GM12878 (cell line): ENCODE results near the gene ROCK1.

Experiments
- ATF3 ChIP-seq: IDR thresholded peaks from 2 replicates; pipeline ENCODE4 v1.6.1; 2011; ENCODE audit warnings: low read depth, mild to moderate bottlenecking, low read length, moderate library complexity, borderline replicate concordance; ENCODE audit errors: extremely low read depth
- CREB1 ChIP-seq: IDR thresholded peaks from 2 replicates; pipeline ENCODE4 v1.6.1; 2012; ENCODE audit warnings: low read depth, mild to moderate bottlenecking, inconsistent platforms
- EGR1 ChIP-seq, 2 experiments: IDR thresholded peaks; 1 replicate in 1 of 2; 2 replicates in 1 of 2; pipeline ENCODE4 v1.6.1; 2011 to 2012; ENCODE audit warnings: low read depth in 2 of 2, low read length in 2 of 2, borderline replicate concordance in 1 of 2, mild to moderate bottlenecking in 1 of 2, moderate library complexity in 1 of 2
- EP300 ChIP-seq, 2 experiments: fragments of 150-350 bp in 1 of 2; IDR thresholded peaks; 2 replicates each; pipeline ENCODE4 v1.6.1; 2011 to 2012; ENCODE audit warnings: low read depth in 2 of 2, low read length in 2 of 2, borderline replicate concordance in 1 of 2, improper control_type of control experiment in 1 of 2, inconsistent platforms in 1 of 2; ENCODE audit not compliant: control insufficient read depth in 1 of 2
- MYC ChIP-seq: IDR thresholded peaks from 2 replicates; pipeline ENCODE4 v1.6.1; 2011; ENCODE audit warnings: mild to moderate bottlenecking, low read length, moderate library complexity, inconsistent platforms; ENCODE audit not compliant: insufficient read depth, insufficient replicate concordance, insufficient read length, severe bottlenecking
- POLR2A ChIP-seq: IDR thresholded peaks from 2 replicates; pipeline ENCODE4 v1.6.1; 2011; ENCODE audit warnings: low read depth, mild to moderate bottlenecking, low read length
- SMC3 ChIP-seq: IDR thresholded peaks from 2 replicates; pipeline ENCODE4 v1.6.1; 2011; ENCODE audit warnings: low read length, improper control_type of control experiment, borderline replicate concordance
- SP1 ChIP-seq: IDR thresholded peaks from one replicate; pipeline ENCODE4 v1.6.1; 2011; ENCODE audit warnings: low read depth, low read length
- YY1 ChIP-seq: IDR thresholded peaks from 2 replicates; pipeline ENCODE4 v1.6.1; 2011; ENCODE audit warnings: low read depth, mild to moderate bottlenecking, low read length
- ZNF384 ChIP-seq: IDR thresholded peaks from 2 replicates; pipeline ENCODE4 v1.6.1; 2012; ENCODE audit warnings: low read depth, mild to moderate bottlenecking, low read length, improper control_type of control experiment, borderline replicate concordance
- TF ChIP-seq, protein P1 (sequence below), 3 experiments: IDR thresholded peaks in 2 of 3; conservative IDR thresholded peaks in 1 of 3; 2 replicates each; pipeline ENCODE4 v1.5.1; 2011; ENCODE audit warnings: low read depth in 3 of 3, low read length in 3 of 3, mild to moderate bottlenecking in 3 of 3, control low read depth in 2 of 3, moderate library complexity in 2 of 3, inconsistent platforms in 1 of 3, mixed read lengths in 1 of 3; ENCODE audit not compliant: control insufficient read depth in 2 of 3, insufficient read depth in 1 of 3; ENCODE audit errors: extremely low read depth in 1 of 3
- TF ChIP-seq, protein P2 (sequence below): IDR thresholded peaks from 2 replicates; pipeline ENCODE4 v1.6.1; 2012; ENCODE audit warnings: low read length, inconsistent platforms
- TF ChIP-seq, protein P3 (sequence below): IDR thresholded peaks from 2 replicates; pipeline ENCODE4 v1.6.1; 2012; ENCODE audit warnings: low read depth, low read length, improper control_type of control experiment
- TF ChIP-seq, protein P4 (sequence below): IDR thresholded peaks from 2 replicates; pipeline ENCODE4 v1.6.1; 2012; ENCODE audit warnings: low read depth, low read length, improper control_type of control experiment

GRCh38 chr18:21110713-21111345 is 784 bp downstream of the ROCK1 start:
- TF ChIP-seq, protein P1, sequence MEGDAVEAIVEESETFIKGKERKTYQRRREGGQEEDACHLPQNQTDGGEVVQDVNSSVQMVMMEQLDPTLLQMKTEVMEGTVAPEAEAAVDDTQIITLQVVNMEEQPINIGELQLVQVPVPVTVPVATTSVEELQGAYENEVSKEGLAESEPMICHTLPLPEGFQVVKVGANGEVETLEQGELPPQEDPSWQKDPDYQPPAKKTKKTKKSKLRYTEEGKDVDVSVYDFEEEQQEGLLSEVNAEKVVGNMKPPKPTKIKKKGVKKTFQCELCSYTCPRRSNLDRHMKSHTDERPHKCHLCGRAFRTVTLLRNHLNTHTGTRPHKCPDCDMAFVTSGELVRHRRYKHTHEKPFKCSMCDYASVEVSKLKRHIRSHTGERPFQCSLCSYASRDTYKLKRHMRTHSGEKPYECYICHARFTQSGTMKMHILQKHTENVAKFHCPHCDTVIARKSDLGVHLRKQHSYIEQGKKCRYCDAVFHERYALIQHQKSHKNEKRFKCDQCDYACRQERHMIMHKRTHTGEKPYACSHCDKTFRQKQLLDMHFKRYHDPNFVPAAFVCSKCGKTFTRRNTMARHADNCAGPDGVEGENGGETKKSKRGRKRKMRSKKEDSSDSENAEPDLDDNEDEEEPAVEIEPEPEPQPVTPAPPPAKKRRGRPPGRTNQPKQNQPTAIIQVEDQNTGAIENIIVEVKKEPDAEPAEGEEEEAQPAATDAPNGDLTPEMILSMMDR (IDR thresholded peaks at IDR 0.05 in 2 of 3, conservative IDR thresholded peaks at IDR 0.05 in 1 of 3; ENCODE audit: control insufficient read depth in 2 of 3, extremely low read depth in 1 of 3, insufficient read depth in 1 of 3, low read depth in 3 of 3, low read length in 3 of 3), result no peak
- TF ChIP-seq, protein P2, sequence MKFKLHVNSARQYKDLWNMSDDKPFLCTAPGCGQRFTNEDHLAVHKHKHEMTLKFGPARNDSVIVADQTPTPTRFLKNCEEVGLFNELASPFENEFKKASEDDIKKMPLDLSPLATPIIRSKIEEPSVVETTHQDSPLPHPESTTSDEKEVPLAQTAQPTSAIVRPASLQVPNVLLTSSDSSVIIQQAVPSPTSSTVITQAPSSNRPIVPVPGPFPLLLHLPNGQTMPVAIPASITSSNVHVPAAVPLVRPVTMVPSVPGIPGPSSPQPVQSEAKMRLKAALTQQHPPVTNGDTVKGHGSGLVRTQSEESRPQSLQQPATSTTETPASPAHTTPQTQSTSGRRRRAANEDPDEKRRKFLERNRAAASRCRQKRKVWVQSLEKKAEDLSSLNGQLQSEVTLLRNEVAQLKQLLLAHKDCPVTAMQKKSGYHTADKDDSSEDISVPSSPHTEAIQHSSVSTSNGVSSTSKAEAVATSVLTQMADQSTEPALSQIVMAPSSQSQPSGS, result no peak
- TF ChIP-seq, protein P3, sequence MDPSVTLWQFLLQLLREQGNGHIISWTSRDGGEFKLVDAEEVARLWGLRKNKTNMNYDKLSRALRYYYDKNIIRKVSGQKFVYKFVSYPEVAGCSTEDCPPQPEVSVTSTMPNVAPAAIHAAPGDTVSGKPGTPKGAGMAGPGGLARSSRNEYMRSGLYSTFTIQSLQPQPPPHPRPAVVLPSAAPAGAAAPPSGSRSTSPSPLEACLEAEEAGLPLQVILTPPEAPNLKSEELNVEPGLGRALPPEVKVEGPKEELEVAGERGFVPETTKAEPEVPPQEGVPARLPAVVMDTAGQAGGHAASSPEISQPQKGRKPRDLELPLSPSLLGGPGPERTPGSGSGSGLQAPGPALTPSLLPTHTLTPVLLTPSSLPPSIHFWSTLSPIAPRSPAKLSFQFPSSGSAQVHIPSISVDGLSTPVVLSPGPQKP, result no peak
- TF ChIP-seq, protein P4, sequence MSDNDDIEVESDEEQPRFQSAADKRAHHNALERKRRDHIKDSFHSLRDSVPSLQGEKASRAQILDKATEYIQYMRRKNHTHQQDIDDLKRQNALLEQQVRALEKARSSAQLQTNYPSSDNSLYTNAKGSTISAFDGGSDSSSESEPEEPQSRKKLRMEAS, result 0 out of 2 replicates have a peak, but pooled peaks have one; percentile 24
- TF ChIP-seq EGR1 (IDR thresholded peaks at IDR 0.05; ENCODE audit: borderline replicate concordance in 1 of 2, low read depth in 2 of 2, low read length in 2 of 2) (no peak), SMC3 (no peak), EP300 (IDR thresholded peaks at IDR 0.05; ENCODE audit: borderline replicate concordance in 1 of 2, control insufficient read depth in 1 of 2, low read depth in 2 of 2, low read length in 2 of 2) (no peak), POLR2A (peak; percentile 35; the same call in 1 of the 2 replicates), YY1 (0 out of 2 replicates have a peak, but pooled peaks have one; percentile 6), ATF3 (no peak), CREB1 (no peak), MYC (no peak), SP1 (no peak), ZNF384 (no peak)
